ENCODE results near the gene DDAH2.

DNA sequence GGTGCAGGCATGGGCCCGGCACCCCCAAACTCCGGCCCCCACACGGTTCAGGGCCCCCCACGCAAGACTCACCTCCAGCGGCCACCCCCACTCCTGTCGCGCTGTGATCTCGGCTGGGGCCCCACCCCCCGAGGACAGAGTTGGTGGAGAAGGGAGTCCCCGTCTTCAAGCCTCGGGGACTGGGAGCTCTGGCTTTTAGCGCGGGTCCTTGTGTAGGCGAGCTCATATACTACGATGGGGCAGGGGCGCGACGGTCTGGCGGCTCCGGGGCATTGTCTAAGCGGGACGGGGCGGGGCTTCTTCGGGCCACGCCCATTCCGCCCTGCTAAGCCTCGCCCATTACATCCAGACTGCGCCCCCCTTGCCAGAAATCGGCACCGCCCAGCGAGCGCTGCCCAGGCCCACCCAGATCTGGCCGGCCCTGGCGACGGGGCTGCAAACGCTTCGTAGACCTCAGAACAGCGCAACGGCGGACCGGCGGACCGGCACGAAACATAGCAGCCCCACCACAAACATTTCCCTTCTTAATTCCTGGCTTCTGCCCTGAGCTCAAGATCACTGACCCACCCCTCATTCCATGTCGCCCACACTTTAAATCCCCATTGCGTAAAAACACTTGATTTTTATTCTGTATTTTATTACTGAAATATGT lies 1.0 kb upstream of the DDAH2 start:
- TF ChIP-seq CTCF (IDR thresholded peaks at IDR 0.05; ENCODE audit: insufficient read depth, low read depth, low read length) (no peak), EZH2 (IDR thresholded peaks at IDR 0.05; ENCODE audit: insufficient read depth, low read length) (no peak)
